HCT116 (cell line): Measurements from ENCODE around the gene CABP1. TPM values are rescaled to one million over a fixed set of nuclear protein-coding genes. Genes with fewer than 3 reads are reported as not detected.

Experiments
- ATAC-seq: fragments of 200-7000 bp; cut with Tn5 transposase; 2 replicates; pipeline ENCODE4 v1.9.1; 2020; ENCODE audit warnings: mild to moderate bottlenecking, moderate library complexity
- BruUV-seq: library from RNA; stranded (reverse); fragments of 400-500 nt; replicated peaks from 2 replicates; lab custom pipeline; 2021; lab: Mats Ljungman, UMichigan
- CTCF ChIA-PET: fragments of 300-600 bp; sonication (Branson Sonifier 250); formaldehyde crosslinking; loops from one replicate; lab custom pipeline; 2021; ENCODE audit warnings: antibody characterized with exemption; lab: Charles Lee
- POLR2A ChIA-PET: fragments of 300-600, 350-600 bp; sonication (Branson Sonifier 250); formaldehyde crosslinking; loops from one replicate; lab custom pipeline; 2021; ENCODE audit warnings: antibody characterized with exemption; lab: Charles Lee
- RAD21 ChIA-PET, 2 experiments: fragments of 300-600 bp; sonication (Branson Sonifier 250); formaldehyde crosslinking; loops; one replicate each; lab custom pipeline; 2023; ENCODE audit warnings: low total read pairs in 2 of 2; ENCODE audit not compliant: uncharacterized antibody in 2 of 2, unreplicated experiment in 2 of 2, low non-redundant PET in 1 of 2; lab: Charles Lee
- DNase-seq: peaks from one replicate; pipeline ENCODE4 v3.0.0-alpha.2; 2010; ENCODE audit warnings: low read depth, low spot score
- H2AFZ ChIP-seq: fragments of 200-600 bp; shearing (Covaris generic), sonication (generic); 2 replicates; pipeline ENCODE4 v1.6.1; 2017; ENCODE audit warnings: low read depth, mixed run types, mixed read lengths, antibody characterized with exemption, low read length; ENCODE audit not compliant: poor library complexity, severe bottlenecking
- H3K27ac ChIP-seq: 2 replicates; pipeline ENCODE4 v1.5.1; 2012; ENCODE audit warnings: low read depth, low read length
- H3K27me3 ChIP-seq: fragments of 200-600 bp; sonication (generic); 2 replicates; pipeline ENCODE4 v1.6.1; 2016; ENCODE audit warnings: mixed run types, low read length, mixed read lengths; ENCODE audit not compliant: insufficient read depth
- H3K36me3 ChIP-seq, 2 experiments: fragments of 200-500 bp in 1 of 2; fragments of 200-600 bp in 1 of 2; sonication (Bioruptor generic) in 1 of 2; sonication (generic) in 1 of 2; 2 replicates each; pipeline versions ENCODE4 v1.5.1 to v1.6.1; 2014 to 2016; ENCODE audit warnings: low read length in 2 of 2, inconsistent platforms in 1 of 2, mixed read lengths in 1 of 2, mixed run types in 1 of 2; ENCODE audit not compliant: insufficient read depth in 2 of 2, control insufficient read depth in 1 of 2
- H3K4me1 ChIP-seq, 2 experiments: fragments of 200-600 bp in 1 of 2; sonication (generic) in 1 of 2; 2 replicates each; pipeline versions ENCODE4 v1.5.1 to v1.6.1; 2012 to 2017; ENCODE audit warnings: low read length in 2 of 2, inconsistent platforms in 1 of 2, mild to moderate bottlenecking in 1 of 2, mixed read lengths in 1 of 2, mixed run types in 1 of 2, moderate library complexity in 1 of 2; ENCODE audit not compliant: insufficient read depth in 2 of 2, control insufficient read depth in 1 of 2
- H3K4me2 ChIP-seq: fragments of 200-600 bp; sonication (generic); 2 replicates; pipeline ENCODE4 v1.6.1; 2017; ENCODE audit warnings: mixed run types, low read length, mixed read lengths
- H3K4me3 ChIP-seq, 2 experiments: fragments of 200-600 bp in 1 of 2; sonication (generic) in 1 of 2; replicated peaks in 1 of 2; 2 replicates each; pipeline ENCODE4 v1.5.1; 2011 to 2016; ENCODE audit warnings: low read length in 2 of 2, control low read depth in 1 of 2, low read depth in 1 of 2, mild to moderate bottlenecking in 1 of 2, mixed read lengths in 1 of 2, mixed run types in 1 of 2
- H3K79me2 ChIP-seq: fragments of 200-600 bp; sonication (generic); 2 replicates; pipeline ENCODE4 v1.6.1; 2017; ENCODE audit warnings: mild to moderate bottlenecking, mixed run types, low read length, moderate library complexity, mixed read lengths; ENCODE audit not compliant: insufficient read depth
- H3K9ac ChIP-seq: fragments of 200-600 bp; sonication (generic); 2 replicates; pipeline ENCODE4 v1.6.1; 2016; ENCODE audit warnings: low read length, mixed read lengths
- H3K9me2 ChIP-seq: fragments of 200-600 bp; sonication (generic), shearing (Covaris generic); 2 replicates; pipeline ENCODE4 v1.6.1; 2017; ENCODE audit warnings: mixed run types, mild to moderate bottlenecking, moderate library complexity; ENCODE audit not compliant: insufficient read depth
- H3K9me3 ChIP-seq, 2 experiments: fragments of 200-500 bp in 1 of 2; fragments of 200-600 bp in 1 of 2; sonication (Bioruptor generic) in 1 of 2; sonication (generic) in 1 of 2; 2 replicates each; pipeline ENCODE4 v1.6.1; 2014 to 2017; ENCODE audit warnings: low read length in 2 of 2, mixed read lengths in 2 of 2, inconsistent platforms in 1 of 2, low read depth in 1 of 2, mild to moderate bottlenecking in 1 of 2, mixed run types in 1 of 2, moderate library complexity in 1 of 2; ENCODE audit not compliant: control insufficient read depth in 1 of 2, insufficient read depth in 1 of 2
- H4K20me1 ChIP-seq: fragments of 200-600 bp; sonication (generic), shearing (Covaris generic); 2 replicates; pipeline ENCODE4 v1.6.1; 2017; ENCODE audit warnings: mixed run types, mild to moderate bottlenecking, moderate library complexity; ENCODE audit not compliant: insufficient read depth
- CEBPB ChIP-seq: IDR thresholded peaks from 2 replicates; pipeline ENCODE4 v1.6.1; 2012; ENCODE audit warnings: low read depth
- CTCF ChIP-seq, 3 experiments: fragments of 200-600 bp in 1 of 3; sonication (generic) in 1 of 3; IDR thresholded peaks in 2 of 3; conservative IDR thresholded peaks in 1 of 3; 2 replicates each; pipeline ENCODE4 v1.5.1; 2012 to 2017; ENCODE audit warnings: low read depth in 2 of 3, low read length in 2 of 3, antibody characterized with exemption in 1 of 3, borderline replicate concordance in 1 of 3, control low read depth in 1 of 3, mild to moderate bottlenecking in 1 of 3, mixed read lengths in 1 of 3, mixed run types in 1 of 3, moderate library complexity in 1 of 3; ENCODE audit not compliant: insufficient read depth in 1 of 3
- EGR1 ChIP-seq: IDR thresholded peaks from 2 replicates; pipeline ENCODE4 v1.6.1; 2012; ENCODE audit warnings: low read depth
- ELF1 ChIP-seq: IDR thresholded peaks from 2 replicates; pipeline ENCODE4 v1.6.1; 2012; ENCODE audit warnings: low read depth, borderline replicate concordance
- EZH2 ChIP-seq: fragments of 200-600 bp; sonication (generic); IDR thresholded peaks from 2 replicates; pipeline ENCODE4 v1.6.1; 2017; ENCODE audit warnings: antibody characterized with exemption, mixed run types
- FOSL1 ChIP-seq: IDR thresholded peaks from 2 replicates; pipeline ENCODE4 v1.6.1; 2012; ENCODE audit warnings: low read depth
- JUND ChIP-seq: IDR thresholded peaks from 2 replicates; pipeline ENCODE4 v1.6.1; 2012
- MAX ChIP-seq: IDR thresholded peaks from 2 replicates; pipeline ENCODE4 v1.6.1; 2012
- POLR2A ChIP-seq: IDR thresholded peaks from 2 replicates; pipeline ENCODE4 v1.7.0; 2011; ENCODE audit warnings: borderline replicate concordance; ENCODE audit not compliant: insufficient read depth, insufficient read length; ENCODE audit errors: extremely low read depth
- POLR2AphosphoS5 ChIP-seq: IDR thresholded peaks from 2 replicates; pipeline ENCODE4 v1.6.1; 2011; ENCODE audit warnings: mild to moderate bottlenecking, low read depth, low read length, moderate library complexity
- SP1 ChIP-seq: IDR thresholded peaks from 2 replicates; pipeline ENCODE4 v1.6.1; 2012; ENCODE audit warnings: low read depth
- TCF7L2 ChIP-seq: IDR thresholded peaks from 2 replicates; pipeline ENCODE4 v1.7.0; 2011; ENCODE audit warnings: borderline replicate concordance, inconsistent platforms; ENCODE audit not compliant: insufficient read depth, insufficient read length; ENCODE audit errors: extremely low read depth
- YY1 ChIP-seq: IDR thresholded peaks from 2 replicates; pipeline ENCODE4 v1.6.1; 2011; ENCODE audit warnings: low read length, low read depth, moderate library complexity, mild to moderate bottlenecking; ENCODE audit not compliant: insufficient replicate concordance; ENCODE audit errors: extremely low read depth
- ZBTB33 ChIP-seq: IDR thresholded peaks from 2 replicates; pipeline ENCODE4 v1.6.1; 2011; ENCODE audit warnings: mild to moderate bottlenecking, low read length, moderate library complexity; ENCODE audit not compliant: insufficient replicate concordance; ENCODE audit errors: extremely low read depth
- ZFX ChIP-seq: fragments of 450-650 bp; IDR thresholded peaks from 2 replicates; pipeline ENCODE4 v1.6.1; 2017
- intact Hi-C: fragments of 100-400 bp; cut with micrococcal nuclease; formaldehyde crosslinking; loops from 2 replicates; pipeline ENCODE4 v1.10.0; 2022
- total RNA-seq: library from RNA; stranded (reverse); gene quantifications from one replicate; pipeline ENCODE4 v1.2.1, GENCODE V29; 2021; ENCODE audit not compliant: unreplicated experiment

CABP1 gene
- total RNA-seq, 1 experiment from 2014 or later, result 0.84 TPM

GRCh38 chr12:120698665-120699064 is 58.2 kb downstream of the CABP1 start:
- no peak overlapping the region for H3K9ac ChIP-seq
- BruUV-seq, result no TSS peak
- H2AFZ ChIP-seq, result no peak overlapping the region
- no peaks in the 10 kb centered on the region for H4K20me1 ChIP-seq
- DNase-seq (no peak), ATAC-seq (no peak)
- H3K9me3 ChIP-seq, result no peaks in the 10 kb centered on the region
- no peak overlapping the region for H3K4me2 ChIP-seq
- no peaks in the 10 kb centered on the region for H3K27me3 ChIP-seq
- H3K27ac ChIP-seq, result no peak overlapping the region
- ChIA-PET POLR2A (interaction anchor here (1.2 kb wide), 1 partner anchor 10 kb away, joined by 3 read pairs; no protein-coding TSS in a partner anchor), CTCF (interaction anchor here (1.2 kb wide), 1 partner anchor 51 kb away, joined by 5 read pairs; no protein-coding TSS in a partner anchor)
- intact Hi-C loops, result no loop called here
- no peaks in the 10 kb centered on the region for H3K4me1 ChIP-seq
- H3K9me2 ChIP-seq, result no peaks in the 10 kb centered on the region
- peaks cover 7% of the 10 kb centered on the region for H3K79me2 ChIP-seq
- TF ChIP-seq EGR1 (no peak), CTCF (IDR thresholded peaks at IDR 0.05 in 2 of 3, conservative IDR thresholded peaks at IDR 0.05 in 1 of 3; ENCODE audit: borderline replicate concordance in 1 of 3, insufficient read depth in 1 of 3, low read depth in 2 of 3, low read length in 2 of 3) (no peak), CEBPB (no peak), POLR2AphosphoS5 (no peak), JUND (no peak), YY1 (no peak), ZFX (no peak), ELF1 (no peak), TCF7L2 (no peak), SP1 (no peak), ZBTB33 (no peak), MAX (no peak), EZH2 (no peak), POLR2A (no peak), FOSL1 (no peak)
- TF ChIP-seq, all 23 proteins: peak for 0
- RAD21 ChIA-PET, result no interaction called here
- Histone ChIP-seq H3K4me3 (no peak overlapping the region), H3K36me3 (peaks cover 56 to 82% of the 10 kb centered on the region in 2 experiments)
